Renal pelvis (tissue), 4 donors: ENCODE measurements around the gene CORO7. TPM values are rescaled to one million over a fixed set of nuclear protein-coding genes. Genes with fewer than 3 reads are reported as not detected.
"Not testable (repeated sequence)": the region's sequence is repeated elsewhere in the genome, so short reads cannot be mapped to it uniquely, and the experiment has no call there.

Experiments
- DNase-seq: peaks from one replicate; pipeline ENCODE4 v3.0.0-alpha.2; 2013
- polyA plus RNA-seq, 3 donors: library from polyadenylated mRNA; unstranded; fragments of 120-200 nt; gene quantifications; one replicate each; pipeline ENCODE4 v1.2.1, GENCODE V29; 2013; ENCODE audit not compliant: insufficient read length in 3 of 3

Gene CORO7
- polyA plus RNA-seq, 3 donors: 21.2 to 25.0 (median 24.6) TPM

DNA sequence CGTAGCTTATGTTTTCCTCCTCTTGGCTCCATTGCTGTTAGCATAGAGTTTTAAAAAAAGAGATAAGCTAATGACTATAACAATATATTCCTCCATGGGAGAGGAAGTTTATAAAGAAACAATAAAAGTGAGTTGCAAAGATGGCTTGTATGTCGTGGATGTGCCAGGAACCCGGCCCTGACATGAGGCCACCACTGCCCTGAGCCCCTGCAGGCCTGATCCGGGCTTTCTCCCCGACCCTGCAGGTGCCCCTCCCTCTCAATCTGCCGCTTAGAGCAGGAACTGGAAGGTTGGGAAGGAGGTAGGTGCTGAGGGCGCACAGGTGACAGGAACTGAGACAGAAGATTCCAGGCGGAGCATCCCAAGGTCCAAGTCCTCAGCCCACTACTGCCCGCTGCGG, 76.9 kb downstream of the CORO7 start:
- no peak for DNase-seq

GRCh38 chr16:4338712-4339299, 77.6 kb downstream of the CORO7 start:
- no peak for DNase-seq

DNA sequence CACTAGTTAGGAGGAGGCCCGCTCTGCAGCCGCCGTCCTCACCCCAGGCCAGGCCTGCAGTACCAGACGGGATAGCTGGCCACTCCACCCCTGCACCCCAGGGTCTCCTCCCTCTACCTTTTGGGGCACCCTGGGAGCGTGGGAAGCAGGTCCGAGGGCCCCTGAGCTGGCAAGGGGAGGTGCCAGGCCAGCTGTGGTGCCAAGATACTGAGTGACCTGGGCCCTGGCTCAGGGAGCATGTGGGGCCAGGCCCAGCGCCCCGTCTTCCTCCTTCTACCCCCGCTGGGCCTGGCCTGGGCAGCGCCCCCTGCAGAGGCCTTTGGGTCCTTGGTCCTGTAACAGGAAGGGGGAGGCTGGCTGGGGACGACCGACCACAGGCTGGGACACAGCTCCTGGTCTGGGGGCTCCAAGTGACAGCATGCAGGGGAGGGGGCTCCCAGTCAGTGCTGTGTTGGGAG, 78.2 kb downstream of the CORO7 start:
- no peak for DNase-seq

DNA sequence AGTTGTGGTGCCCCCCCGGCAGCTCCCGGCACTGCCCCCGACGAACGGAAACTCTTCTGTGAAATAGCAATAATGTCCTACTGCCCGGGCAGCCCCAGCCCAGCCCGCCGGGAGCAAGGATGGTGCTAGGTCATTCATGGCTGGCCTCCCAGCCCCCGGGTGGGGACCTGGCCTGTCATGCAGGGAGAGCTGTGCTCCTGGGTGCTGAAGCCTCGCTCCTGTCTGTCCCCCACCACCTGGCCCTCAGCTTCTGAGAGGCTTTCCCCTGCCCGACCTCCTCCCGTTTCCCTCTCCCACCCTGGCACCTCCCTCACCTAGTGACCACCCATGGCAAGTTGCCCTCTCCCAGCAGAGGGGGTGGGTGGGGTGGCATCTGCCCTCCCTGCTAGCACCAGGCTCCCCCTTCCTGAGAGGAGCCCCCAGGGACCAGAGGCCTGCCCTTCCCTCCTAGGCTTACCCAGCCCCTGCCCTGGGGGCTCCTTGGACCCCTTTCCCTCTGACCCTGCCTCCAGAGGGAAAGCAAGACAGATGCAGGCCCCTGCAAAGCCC, 78.8 kb downstream of the CORO7 start:
- no peak for DNase-seq

DNA sequence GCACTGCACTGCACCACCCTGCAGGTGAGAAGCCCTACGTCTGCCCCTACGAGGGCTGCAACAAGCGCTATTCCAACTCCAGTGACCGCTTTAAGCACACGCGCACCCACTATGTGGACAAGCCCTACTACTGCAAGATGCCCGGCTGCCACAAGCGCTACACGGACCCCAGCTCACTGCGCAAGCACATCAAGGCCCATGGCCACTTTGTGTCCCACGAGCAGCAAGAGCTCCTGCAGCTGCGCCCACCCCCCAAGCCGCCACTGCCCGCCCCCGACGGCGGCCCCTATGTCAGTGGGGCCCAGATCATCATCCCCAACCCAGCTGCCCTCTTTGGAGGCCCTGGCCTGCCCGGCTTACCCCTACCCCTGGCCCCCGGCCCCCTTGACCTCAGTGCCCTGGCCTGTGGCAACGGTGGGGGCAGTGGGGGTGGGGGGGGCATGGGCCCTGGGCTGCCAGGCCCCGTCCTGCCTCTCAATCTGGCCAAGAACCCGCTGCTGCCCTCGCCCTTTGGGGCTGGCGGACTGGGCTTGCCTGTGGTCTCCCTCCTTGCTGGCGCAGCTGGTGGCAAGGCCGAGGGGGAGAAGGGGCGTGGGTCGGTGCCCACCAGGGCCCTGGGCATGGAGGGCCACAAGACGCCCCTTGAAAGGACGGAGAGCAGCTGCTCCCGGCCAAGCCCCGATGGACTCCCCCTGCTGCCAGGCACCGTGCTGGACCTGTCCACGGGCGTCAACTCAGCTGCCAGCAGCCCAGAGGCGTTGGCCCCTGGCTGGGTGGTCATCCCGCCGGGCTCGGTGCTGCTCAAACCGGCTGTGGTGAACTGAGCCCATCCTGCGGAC, 79.5 kb downstream of the CORO7 start:
- no peak for DNase-seq

DNA sequence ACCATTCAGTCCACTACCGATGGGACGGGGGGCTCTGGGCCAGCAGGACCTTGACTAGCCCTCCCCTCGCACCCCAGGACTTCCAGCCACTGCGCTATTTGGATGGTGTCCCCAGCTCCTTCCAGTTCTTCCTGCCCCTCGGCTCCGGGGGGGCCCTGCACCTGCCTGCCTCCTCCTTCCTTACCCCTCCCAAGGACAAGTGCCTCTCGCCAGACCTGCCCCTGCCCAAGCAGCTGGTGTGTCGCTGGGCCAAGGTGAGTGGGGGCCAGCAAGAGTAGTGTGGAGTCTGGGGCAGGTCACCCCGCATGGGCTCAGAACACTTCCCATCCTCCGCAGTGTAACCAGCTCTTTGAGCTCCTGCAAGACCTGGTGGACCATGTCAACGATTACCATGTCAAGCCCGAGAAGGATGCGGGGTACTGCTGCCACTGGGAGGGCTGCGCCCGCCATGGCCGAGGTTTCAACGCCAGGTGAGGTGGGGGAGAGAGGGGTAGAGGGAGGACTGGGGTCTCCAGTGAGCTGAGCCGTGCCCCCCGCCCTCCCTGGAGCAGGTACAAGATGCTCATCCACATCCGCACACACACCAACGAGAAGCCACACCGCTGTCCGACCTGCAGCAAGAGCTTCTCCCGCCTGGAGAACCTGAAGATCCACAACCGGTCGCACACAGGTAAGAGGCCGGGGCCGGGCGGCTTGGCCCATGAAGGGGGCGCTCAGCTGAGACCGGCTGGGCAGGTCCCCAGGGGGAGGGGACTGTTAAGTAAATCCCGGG, 81.5 kb downstream of the CORO7 start:
- DNase-seq: no peak

DNA sequence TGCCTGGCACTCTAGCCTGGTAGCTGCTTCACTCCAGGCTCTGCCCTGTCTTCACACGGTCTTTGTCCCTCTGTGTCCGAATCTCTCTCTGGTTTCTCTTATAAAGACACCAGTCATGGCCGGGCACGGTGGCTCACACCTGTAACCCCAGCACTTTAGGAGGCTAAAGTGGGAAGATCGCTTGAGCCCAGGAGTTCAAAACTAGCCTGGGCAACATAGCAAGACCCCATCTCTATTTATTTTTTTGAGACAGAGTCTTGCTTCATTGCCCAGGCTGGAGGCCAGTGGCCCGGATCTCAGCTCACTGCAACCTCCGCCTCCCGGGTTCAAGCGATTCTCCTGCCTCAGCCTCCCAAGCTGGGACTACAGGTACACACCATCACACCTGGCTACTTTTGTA, 82.7 kb downstream of the CORO7 start:
- DNase-seq: not testable (repeated sequence)

DNA sequence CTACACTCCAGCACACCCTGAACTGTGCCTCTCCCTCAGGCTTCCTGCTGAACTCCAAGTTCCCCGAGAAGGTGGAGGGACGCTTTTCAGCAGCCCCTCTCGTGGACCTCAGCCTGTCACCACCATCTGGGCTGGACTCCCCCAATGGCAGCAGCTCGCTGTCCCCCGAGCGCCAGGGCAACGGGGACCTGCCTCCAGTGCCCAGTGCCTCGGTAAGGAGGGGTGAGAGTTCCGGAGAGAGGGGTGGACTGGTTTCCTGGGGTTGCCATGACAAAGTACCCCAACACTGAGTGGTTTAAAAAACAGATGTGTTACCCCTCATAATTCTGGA, 83.1 kb downstream of the CORO7 start:
- DNase-seq: no peak

- DNase-seq: no peak
These were observed 83.6 kb downstream of the CORO7 start for GRCh38 chr16:4332623-4333307.

- no peak for DNase-seq
These were observed 84.3 kb downstream of the CORO7 start for GRCh38 chr16:4332083-4332482.

GRCh38 chr16:4330277-4330874, 86.0 kb downstream of the CORO7 start:
- DNase-seq: no peak

DNA sequence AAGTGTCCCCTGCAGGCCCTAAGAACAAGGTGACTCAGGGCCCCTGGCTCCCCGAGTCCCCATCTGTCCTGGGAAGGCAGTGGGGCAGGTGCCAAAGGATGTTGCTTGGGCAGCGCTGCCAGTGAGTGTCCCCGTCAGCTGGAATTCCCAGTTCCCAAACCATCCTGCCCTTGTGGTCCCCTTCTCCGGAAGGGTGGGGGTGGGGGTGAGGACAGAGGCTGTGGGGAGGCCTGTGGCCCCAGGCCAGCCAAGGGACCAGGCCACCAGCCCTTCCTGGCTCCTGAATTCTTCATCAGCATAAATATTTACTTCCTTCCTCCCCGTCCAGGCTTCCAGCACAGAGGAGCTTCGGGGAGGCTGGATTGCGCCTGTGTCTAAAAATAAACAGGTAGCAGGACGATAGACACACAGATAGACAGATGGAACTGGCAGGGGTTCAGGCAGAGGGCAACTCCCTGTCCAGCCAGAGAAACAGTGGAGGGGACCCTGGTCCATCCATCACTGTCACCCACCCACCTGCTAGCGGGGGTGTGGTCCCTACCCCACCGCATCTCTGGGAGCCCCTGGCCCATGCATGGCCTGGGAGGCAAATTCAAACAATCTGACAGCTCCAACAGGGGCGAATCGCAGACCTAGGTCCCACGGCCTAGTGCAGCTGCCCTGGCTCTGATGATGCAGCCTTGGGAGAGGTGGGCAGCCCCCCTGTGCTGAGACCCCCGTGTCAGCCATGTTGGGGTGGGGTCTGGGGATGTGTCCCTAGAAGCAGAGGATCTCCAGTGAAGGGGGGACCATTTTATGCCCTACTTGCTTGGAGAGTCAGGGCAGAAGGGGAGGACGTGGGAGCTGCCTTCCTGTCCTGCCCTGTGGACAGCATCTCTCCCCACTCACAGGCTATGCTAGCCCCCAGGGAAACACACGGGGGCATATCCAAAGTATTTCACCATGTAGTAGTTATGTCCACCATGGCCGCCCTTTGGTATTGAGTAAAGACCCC, 87.3 kb downstream of the CORO7 start:
- DNase-seq: no peak

- peak; percentile 82 for DNase-seq
These were observed 88.2 kb downstream of the CORO7 start for GRCh38 chr16:4328046-4328781.

- no peak for DNase-seq
These were observed 88.9 kb downstream of the CORO7 start for GRCh38 chr16:4327386-4328045.

GRCh38 chr16:4325253-4325758, 91.1 kb downstream of the CORO7 start:
- no peak for DNase-seq

DNA sequence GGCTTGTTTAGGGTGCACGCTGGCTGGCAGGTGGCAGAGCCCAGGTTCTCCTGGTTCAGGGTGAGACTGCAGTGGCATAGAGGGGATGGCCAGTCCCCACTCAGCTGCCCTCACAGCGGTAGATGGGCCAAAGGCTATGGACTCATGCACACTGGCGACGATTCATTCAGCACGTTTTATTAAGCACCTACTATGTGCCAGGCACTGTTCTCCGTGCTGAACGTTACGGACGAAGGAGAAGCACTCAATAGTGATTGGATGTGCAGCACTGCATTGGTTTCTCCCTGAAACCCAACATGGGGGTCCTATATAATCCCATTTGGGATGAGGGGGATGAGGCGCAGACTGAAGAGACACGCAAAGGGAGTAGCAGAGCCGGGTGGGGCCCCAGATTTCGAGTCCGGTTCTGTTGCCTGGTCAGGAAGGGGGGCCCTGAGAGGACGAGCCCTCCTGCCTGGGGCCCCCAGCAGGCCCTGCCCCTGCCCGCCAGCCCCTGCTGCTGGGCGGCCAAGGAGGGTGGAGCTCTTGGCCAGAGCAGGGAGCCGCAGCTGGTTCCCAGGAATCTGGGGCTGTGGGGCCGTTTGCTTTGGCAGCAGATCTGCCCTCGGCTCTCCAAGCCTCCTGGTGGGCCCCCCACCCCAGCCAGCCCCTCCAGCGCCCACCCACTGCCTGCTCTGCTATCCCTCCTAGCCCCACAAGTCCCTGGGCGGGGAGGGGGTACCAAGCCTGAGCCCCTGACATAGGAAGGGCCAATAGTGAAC, 91.7 kb downstream of the CORO7 start:
- DNase-seq: no peak

DNA sequence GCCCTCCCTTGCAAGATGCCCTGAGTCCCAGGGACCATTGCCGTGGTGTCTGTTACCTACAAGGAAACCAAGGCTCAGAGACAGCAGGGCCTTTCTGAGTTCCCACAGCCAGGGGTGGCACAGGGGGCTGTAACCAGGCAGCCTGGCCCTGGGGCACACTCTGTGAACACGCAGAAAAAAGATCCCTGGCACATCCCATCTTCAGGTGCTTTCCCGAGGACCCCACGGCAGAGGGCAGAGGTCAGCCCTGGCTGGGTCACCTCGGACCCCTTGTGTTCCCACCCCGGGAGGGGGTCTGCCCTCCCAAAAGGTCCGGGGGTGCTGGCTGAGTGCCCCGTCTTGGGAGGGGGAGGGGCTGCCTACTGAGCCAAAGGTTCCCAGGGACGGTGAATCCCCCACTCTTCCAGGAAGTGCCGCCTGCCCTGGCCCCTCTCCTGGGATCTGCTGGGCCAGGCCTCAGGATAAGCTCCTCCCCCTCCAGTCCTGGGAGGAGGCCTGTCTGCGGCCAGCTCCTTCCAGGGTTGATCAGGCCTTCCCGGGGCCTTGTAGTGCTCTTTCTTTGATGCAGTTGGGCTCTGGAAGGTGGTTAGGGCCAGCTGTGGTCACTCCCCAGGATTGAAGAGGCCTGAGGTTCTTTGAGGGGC, 92.4 kb downstream of the CORO7 start:
- peak; percentile 54 for DNase-seq
